Hepatic stellate cell (primary cell): Measurements from ENCODE around the gene EPB41L2.

Source experiments
- DNase-seq: peaks from one replicate; pipeline ENCODE4 v3.0.0; 2011; ENCODE audit warnings: low spot score

The EPB41L2 gene

GRCh38 chr6:130908958-130909357, 154.1 kb downstream of the EPB41L2 start:
- no peak for DNase-seq

GRCh38 chr6:130908188-130908587, 154.9 kb downstream of the EPB41L2 start:
- DNase-seq, result no peak

- no peak for DNase-seq
These were observed 155.4 kb downstream of the EPB41L2 start for GRCh38 chr6:130907687-130908086.

- peak; percentile 55 for DNase-seq
These were observed 156.2 kb downstream of the EPB41L2 start for GRCh38 chr6:130906736-130907381.

DNA sequence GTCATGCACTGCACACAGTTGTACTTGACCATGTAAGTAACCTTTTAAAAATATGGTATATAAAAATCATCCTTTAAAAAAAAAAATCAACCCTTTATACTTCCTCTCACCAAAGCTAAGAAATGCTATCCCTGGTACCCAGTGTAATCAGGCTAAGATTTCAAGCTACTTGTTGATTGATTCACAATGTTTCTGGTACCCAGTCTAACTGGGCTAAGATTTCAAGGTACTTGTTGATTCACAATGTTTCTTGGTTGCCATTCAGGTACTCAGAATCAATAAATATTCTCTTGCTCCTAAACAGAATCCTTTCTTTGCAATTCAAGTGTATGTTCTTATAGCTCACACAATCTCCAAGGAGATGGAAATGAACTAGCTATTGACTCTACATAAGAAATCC, 159.4 kb downstream of the EPB41L2 start:
- no peak for DNase-seq

DNA sequence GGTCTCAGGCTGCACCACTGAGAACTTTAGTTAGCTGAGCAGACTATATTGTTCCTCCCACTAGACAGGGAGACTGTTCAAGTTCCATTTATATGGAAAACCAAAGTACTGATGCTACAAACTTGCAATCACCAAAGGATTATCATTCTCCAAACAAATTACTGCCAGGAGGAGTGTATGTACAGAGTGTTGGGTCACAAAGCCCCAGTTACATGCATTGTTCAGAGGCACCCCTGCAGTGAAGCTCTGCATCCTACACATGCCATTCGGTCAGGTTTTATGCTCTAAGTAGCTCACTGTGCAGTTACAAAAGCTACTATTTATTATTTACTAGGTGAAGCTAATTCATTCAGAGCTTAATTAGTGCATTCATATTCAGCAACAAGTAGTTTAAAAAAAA, 160.0 kb downstream of the EPB41L2 start:
- no peak for DNase-seq

GRCh38 chr6:130900913-130901312, 162.1 kb downstream of the EPB41L2 start:
- DNase-seq, result peak; percentile 39

- no peak for DNase-seq
These were observed 166.8 kb downstream of the EPB41L2 start for GRCh38 chr6:130896249-130896648.

- DNase-seq, result no peak
These were observed 167.5 kb downstream of the EPB41L2 start for GRCh38 chr6:130895516-130895915.

DNA sequence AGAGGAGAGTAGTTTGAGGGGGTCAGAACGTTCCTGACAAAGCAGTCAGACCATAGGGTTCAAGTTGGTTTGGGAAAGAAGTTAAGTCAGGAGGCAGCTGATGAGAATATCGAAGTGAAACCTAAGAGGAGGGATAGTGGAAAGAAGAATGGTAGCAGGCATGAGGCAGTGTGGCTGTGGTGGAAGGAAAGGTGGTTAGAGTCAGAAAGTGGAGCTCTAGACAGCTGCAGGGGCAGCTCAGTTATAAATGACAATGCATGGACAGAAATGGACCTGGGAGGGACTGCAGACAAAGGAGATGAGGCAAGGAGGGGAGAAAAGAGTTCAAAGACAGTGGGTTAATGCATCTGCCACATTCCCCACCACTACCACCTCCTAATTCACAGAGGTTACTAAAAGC, 169.3 kb downstream of the EPB41L2 start:
- DNase-seq, result no peak

GRCh38 chr6:130893277-130893676, 169.8 kb downstream of the EPB41L2 start:
- no peak for DNase-seq

GRCh38 chr6:130890521-130890971, 172.5 kb downstream of the EPB41L2 start:
- peak; percentile 28 for DNase-seq

DNA sequence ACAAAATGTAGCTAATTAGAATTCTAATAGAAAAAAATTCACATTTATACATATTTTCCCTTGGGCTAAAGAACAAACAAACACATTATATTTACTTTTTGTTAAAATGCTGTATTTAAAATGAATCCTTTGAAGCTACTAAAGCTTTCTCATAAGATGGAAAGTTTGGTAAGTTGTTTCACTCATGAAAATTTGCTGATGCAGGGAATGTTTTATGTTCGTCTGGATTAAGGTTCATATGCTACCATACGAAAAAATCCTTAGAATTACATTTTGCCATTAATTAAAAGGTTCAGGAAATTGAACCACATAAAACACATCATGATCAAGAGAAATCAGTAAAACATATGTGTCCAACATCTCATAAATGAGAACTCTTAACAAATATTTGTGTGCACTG, 173.6 kb downstream of the EPB41L2 start:
- DNase-seq, result no peak

- DNase-seq, result no peak
These were observed 174.8 kb downstream of the EPB41L2 start for GRCh38 chr6:130888246-130888645.

DNA sequence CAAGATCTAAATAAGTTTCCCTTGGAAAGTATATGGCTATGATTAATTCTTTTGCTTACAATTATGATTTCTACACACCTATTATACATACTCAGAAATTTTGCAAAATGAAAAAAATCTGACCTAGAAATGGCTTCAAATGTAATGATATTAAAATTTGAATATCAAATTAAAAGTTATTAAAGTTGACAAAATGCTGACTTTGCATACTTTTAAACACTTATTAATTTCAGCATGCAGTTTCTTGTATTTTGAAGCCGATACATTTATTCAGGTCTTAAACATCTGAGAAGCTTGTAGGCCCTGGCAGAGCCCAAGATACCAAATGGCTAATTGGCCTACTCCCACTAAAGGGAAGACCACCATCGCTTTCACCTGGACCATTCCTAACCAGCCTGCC, 176.1 kb downstream of the EPB41L2 start:
- no peak for DNase-seq

GRCh38 chr6:130885392-130886192, 177.5 kb downstream of the EPB41L2 start:
- peak; percentile 38 for DNase-seq

DNA sequence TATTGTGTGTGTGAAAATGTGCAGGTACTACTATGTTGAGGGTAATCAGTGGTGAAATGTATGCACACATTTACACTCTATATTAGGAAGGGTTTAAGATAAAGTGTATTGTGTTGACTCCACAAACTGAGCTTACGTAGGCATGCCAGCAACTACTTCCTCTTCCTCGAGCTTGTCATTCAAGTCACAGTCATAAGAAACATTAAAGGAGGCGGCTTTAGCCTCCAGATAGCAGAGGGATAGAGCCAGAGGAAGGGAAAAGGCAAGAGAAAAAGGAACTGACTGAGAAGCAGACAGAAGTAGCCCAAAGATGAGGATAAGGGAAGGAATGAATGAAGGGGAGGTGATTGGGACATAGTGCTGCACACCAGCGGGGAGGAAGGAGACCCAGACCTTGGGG, 180.7 kb downstream of the EPB41L2 start:
- DNase-seq, result no peak

DNA sequence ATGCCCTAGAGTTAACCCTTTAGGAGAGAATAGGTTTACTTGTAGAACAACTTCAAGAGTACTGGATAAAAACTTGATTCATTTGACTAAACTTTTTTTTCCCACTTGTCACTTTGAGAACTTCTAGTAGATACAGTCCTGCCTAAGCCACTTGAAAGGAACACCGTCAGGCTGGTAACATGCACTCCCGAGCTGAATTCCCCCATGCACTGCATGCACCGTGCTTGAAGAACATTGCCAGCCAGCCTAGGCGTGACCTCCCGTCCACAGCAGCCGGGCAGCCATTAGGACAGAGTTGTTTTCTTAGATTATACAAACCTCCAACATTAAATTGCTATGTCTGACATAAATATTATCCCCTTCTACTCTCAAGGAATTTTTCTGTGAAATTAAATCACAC, 183.2 kb downstream of the EPB41L2 start:
- DNase-seq, result no peak

DNA sequence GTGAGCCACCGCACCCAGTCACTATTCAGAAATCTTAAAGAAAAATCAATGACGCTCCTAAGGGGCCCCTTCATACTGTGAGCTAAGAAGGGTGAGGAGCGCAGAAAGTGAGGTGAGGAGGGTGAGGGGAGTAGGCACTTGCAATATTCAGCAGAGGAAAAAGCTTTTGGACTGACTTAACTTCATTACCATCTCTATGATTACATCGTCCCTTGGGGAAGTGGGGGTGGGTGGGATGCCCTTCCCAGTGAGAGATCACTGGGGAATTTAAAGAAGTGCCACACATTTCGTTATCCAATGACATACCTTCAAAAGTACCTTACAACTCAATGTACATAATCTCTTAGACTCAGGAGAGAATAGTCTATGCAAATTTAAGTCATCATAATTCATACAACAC, 189.3 kb downstream of the EPB41L2 start:
- DNase-seq, result no peak

DNA sequence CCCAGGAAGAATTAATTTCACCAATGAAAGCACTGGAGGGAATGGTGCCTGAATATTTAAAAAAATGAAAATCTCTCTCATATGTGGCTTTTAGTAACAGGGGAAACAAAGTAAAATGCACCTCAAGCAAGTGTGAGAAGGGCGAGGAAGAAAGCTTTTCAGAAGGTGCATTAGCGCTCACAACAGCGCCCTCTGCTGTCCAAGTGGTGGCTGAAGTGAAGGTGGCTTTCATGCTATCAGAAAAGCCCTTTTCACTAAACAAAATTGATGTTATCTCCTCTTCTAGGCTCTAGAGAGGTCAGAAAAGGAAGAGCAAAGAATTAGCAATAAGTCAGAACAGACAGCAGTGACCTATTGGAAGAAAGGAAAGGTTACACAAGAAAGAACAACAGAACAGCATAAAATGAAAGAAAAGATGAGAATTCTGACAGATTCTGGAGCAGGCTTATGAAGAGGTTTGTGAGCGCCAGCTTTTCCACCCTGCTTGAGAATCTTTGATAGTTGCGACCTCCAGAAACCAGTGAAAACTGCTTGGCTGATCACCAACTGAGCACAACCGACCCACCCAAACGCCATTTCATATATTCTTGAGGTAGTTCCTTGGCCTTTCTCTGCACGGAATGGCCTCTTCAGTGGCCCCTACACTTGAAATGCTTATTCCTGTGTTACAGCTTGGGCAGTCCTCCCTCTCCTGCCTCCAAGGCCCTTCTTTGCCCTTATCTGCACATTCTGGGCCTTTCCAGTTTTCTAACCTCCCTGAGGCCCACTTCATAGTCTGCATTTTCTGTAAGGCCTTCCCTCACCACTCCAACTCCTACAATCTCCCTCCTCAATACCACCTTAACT, 190.6 kb downstream of the EPB41L2 start:
- no peak for DNase-seq

GRCh38 chr6:130870179-130870880, 192.7 kb downstream of the EPB41L2 start:
- no peak for DNase-seq

DNA sequence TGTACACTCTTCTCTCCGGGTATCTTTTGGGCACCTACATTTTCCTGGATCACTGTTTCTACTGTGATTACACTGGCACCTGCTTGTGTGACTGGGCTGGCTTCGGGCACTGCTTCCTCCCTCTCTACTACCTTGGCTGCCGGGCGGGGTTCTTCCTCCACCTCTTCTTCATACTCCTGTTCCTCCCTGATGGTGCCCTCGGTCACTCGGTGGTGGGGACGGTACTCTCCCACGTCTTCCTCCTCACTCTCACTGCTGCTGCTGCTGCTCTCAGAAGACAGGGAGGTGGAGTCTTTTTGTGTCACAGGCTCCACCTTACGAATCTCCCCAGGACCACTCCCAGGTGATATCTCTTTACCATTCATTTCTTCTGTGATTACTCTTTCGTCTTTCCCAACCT, 193.4 kb downstream of the EPB41L2 start:
- no peak for DNase-seq
